Activated CD8-positive, alpha-beta memory T cell treated with anti-CD3 and anti-CD28 coated beads, Interleukin-2, amount 50 U/mL, for 4 hours (primary cell): ENCODE measurements around the gene WTIP.

Experiments used
- DNase-seq: peaks from one replicate; pipeline ENCODE4 v3.0.0-alpha.2; 2020

Gene WTIP

GRCh38 chr19:34479396-34479795 lies 2.2 kb upstream of the WTIP start:
- no peak for DNase-seq

GRCh38 chr19:34480491-34480890 lies 1.1 kb upstream of the WTIP start:
- no peak for DNase-seq

DNA sequence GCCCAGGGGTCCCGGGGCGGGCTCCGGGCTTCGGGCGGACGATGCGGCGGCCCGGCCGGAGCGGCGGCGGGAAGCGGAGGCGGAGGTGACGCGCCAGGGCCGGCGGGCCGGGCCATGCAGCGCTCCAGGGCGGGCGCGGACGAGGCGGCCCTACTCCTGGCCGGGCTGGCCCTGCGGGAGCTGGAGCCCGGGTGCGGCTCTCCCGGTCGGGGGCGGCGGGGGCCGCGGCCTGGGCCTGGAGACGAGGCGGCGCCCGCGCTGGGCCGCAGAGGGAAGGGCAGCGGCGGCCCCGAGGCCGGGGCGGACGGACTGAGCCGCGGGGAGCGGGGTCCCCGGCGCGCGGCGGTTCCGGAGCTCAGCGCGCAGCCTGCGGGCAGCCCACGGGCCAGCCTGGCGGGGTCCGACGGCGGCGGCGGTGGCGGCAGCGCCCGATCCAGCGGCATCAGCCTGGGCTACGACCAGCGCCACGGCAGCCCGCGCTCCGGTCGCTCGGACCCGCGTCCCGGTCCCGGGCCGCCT lies 362 bp downstream of the WTIP start:
- DNase-seq, result no peak

DNA sequence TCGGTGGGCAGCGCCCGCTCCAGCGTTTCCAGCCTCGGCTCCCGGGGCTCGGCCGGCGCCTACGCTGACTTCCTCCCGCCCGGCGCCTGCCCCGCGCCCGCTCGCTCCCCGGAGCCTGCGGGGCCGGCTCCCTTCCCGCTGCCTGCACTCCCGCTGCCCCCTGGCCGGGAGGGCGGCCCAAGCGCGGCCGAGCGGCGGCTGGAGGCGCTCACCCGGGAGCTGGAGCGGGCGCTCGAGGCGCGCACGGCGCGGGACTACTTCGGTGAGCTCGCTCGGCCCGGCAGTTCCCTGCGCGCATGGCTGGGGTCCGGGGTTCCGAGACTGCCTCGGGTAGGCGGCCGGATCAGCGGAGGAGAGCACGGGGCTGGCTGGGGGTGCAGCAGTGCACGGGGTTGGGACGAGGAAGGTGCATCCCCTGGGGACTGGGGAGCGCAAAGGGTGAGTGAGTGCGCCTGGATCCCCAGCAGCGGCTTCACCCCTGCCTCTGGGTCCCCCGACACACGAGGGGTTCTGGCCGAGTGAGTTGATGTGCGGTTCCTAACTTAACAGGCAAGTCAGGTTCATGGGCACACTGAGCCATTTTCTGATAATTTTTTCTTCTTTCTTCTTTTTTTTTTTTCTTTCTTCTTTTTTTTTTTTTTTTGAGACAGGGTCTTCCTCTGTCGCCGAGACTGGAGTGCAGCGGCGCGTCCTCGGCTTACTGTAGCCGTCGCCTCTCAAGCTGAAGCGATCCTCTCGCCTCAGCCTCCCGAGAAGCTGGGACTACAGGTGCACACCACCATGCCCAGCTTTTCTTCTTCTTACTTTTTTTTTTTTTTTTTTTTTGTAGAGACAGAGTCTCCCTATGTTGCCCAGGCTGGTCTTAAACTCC lies 1.1 kb downstream of the WTIP start:
- no peak for DNase-seq

GRCh38 chr19:34484328-34484727 lies 2.8 kb downstream of the WTIP start:
- DNase-seq, result no peak

DNA sequence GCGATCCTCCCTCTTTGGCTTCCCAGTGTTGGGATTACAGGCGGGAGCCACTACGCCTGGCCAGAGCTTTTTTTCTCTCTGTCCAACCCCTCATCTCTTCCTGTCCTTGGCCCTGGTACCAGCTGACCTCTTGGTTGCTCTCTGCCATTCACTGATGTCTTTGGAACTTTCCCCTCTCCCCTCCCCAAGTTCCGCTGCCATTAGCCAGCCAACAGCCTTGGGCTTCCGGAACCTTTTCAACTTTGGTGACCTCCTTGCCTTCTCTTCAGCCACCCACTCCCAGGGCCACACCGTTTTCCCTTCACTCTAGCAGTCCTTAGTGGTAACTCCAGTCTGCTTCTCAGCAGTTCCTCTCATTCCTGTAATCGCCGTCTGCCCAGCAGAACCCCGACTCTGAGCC lies 4.3 kb downstream of the WTIP start:
- DNase-seq, result no peak

DNA sequence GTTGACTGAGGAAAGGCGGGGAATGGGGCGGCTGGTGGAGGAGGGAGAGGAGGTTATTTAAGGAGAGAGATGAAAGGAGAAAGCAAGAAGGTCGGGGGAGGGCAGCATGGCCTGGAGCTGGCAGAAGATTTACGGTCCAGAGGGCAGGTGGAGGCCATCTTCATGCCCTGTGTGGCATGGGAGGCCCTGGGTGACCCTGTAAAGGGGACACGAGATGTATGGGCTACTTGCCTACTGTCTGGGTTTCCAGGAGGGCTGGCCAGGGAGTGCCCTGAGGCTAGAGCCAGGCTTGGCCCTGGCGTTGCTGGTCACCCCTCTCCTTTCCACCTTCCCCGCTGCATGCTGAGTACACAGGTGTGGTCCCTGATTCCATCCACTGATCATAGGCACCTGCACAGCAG lies 6.1 kb downstream of the WTIP start:
- no peak for DNase-seq

DNA sequence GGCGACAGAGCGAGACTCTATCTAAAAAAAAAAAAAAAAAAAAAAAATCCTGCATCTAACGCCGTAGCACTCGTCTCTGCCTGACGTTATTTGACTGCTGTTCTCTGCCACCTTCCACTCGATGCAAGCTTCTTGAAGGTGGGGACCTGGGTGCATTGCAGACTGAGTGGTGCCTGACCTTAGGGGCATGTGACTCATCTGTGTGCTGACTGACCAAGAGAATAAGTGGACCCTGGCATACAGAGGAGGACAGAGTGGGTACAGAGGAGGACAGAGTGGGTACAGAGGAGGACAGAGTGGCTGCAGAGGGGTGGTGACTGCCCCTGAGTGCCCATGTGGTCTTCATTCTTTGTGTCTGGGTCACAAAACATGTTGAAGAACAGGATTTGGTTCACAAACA lies 7.6 kb downstream of the WTIP start:
- no peak for DNase-seq

DNA sequence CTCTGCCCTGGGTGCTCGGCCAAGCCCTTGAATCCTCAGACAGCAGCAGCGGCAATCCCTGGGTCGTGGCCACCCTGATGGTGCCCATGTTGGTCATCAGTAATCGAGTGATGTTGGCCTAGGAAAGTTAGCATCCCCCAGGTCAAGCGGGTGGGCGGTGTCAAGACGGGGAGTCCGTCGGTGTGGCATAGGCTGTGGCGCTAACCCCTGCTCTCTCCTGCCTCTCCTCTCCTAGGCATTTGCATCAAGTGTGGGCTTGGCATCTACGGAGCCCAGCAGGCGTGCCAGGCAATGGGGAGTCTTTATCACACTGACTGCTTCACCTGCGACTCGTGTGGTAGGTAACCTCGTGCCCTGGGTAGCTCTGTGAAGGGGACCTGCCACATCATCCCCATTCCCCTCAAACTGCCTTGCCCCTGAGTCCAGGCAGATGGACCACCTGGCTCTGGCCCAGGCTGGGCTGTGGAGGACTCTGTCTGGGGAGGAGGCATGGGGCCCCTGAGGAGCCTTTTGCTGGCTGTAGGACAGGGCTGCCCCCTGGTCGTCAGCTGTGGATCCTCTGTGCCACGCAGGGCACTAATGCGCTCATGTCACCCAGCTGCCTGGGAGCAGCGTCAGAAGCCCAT lies 8.7 kb downstream of the WTIP start:
- DNase-seq, result no peak

GRCh38 chr19:34493038-34493648 lies 11.6 kb downstream of the WTIP start:
- no peak for DNase-seq

DNA sequence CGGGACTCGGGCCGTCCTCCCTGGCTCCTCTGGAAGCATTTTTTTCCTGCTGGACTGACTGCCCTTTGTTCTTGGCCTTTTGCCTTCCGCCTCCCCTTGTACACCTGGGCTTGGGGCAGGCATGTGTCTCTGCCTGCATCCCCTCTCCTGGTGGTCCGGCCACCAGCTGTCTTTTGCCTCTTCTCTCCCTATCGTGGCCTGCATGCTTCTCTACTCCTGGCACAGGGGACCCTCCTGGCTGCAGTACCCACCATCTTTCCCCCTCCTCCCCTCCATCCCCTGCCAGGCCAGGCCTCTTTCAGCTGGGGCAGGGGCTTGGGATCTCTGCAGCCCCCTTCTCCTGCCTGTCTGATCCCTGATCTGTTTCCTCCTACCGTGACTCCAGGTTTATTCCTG lies 12.1 kb downstream of the WTIP start:
- DNase-seq, result no peak

GRCh38 chr19:34494601-34495000 lies 13.0 kb downstream of the WTIP start:
- DNase-seq, result no peak

DNA sequence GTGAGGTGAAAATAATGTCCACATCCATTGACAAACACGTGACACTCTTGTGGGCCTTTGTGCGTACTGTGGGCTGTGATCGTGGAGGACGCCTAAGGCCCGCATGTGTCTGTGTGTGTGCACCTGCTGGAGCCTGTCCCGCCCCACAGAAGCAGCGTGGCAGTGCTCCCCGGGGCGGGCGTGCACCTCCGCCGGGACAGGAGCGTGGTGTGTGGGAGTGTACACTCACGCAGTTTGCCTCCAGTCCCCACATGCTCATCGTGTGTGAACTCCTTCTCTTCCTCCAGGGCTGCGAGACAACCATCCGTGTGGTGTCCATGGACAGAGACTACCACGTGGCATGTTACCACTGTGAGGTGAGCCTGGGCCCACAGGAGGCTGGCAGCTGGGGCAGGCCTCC lies 13.9 kb downstream of the WTIP start:
- no peak for DNase-seq

- no peak for DNase-seq
Measured at GRCh38 chr19:34497112-34497805, 15.7 kb downstream of the WTIP start.

- DNase-seq, result no peak
Measured at GRCh38 chr19:34499155-34499834, 17.7 kb downstream of the WTIP start.

DNA sequence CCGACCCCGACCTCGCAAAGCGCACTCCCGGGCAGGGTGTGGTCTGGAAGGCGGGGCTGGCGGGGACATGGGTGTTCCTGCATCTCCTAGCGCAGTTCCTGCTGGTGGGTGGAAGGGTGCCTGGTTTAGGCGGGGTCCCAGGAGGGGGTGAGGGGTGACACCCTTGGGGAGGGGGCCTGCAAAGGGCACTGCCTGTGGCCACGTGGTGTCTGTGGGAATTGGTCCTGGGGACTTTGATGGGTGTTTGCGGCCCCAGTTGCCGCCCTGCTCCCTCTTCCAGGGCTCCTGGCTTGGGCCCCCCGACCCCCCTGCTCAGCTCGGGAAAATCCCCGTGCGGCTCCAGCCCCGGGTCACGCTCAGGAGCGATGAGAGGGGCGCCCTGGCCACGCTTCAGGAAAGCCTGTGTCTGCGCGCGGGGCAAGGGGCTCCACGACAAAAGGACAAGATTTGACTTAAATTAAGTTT lies 19.1 kb downstream of the WTIP start:
- no peak for DNase-seq

DNA sequence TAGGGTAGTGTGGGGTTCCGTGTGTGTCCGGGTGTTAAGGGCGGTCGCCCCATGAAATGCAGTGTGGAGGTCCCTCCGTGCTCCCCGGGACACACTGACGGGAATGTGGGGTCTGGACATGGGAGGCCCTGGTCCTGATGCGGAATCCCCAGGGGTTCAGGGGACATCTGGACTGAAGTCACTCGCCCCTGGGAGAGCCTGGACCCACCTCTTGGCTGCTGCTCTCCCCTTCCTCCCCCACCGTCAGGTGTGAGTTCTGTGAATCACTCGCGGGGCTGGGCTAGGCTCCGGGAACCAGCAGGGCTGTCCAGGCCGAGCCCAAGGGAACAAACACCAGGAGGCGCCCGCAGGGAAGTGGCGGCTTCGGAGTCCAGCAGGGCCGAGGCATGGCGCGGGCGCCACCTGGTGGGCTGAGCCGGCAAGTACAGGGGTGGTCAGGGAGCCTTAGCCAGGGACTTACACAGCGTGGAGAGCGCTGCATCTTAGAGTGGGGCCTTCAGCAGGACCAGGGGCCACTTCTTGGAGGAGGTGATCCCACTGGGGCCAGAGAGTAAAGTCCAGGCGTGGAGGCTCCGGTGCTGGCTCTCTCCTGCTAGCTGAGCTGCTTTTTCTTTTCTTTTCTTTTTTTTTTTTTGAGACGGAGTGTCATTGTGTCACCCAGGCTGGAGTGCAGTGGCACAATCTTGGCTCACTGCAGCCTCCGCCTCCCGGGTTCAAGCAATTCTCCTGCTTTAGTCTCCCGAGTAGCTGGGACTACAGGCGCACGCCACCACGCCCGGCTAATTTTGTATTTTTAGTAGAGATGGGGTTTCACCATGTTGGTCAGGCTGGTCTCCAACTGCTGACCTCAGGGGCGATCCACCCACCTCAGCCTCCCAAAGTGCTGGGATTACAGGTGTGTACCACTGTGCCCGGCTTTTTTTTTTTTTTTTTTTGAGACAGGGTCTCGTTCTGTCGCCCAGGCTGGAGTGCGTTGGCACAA lies 20.1 kb downstream of the WTIP start:
- DNase-seq, result peak; percentile 88

- peak; percentile 9 for DNase-seq
Measured at GRCh38 chr19:34502582-34503411, 21.2 kb downstream of the WTIP start.

DNA sequence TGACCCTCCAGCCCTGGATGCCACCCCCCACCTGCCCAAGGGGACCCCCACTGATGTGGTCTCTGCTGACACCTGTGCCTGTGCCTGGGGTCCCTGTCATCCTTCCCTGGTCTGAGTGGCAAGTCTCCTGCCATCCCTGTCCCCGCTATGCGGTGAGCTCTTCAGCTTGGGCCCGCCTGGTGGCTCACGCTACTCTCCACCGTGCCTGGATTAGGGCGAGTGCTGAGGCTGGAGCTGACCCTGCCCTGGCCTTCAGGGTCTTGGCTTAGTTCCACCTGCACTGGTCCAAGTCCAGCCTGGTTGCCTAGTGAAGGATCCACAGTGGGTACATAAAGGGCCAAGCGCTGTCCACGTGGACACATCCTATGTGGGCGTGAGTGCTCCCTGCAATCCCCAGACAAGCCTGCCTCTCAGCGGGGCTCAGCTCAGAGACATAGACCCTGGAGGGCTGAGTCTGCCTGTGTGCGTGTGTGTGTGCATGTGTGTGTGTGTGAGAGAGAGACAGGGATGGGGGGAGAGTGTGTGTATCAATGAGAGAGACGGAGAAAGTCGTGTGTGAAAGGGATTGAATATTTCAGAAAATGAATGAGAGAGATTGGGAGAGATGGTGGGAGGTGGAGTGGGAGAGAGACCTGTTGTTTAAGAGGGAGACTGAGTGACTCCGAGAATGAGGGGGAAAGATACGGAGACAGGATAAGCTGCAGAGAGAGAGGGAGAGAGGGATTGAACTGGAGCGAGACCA lies 22.1 kb downstream of the WTIP start:
- peak; percentile 8 for DNase-seq
